EL (cell line): Measurements from ENCODE around the gene TOE1.
"Not testable (repeated sequence)": the region's sequence is repeated elsewhere in the genome, so short reads cannot be mapped to it uniquely, and the experiment has no call there.

Experiments
- DNase-seq: peaks from one replicate; pipeline ENCODE4 v3.0.0-alpha.2; 2016

Gene TOE1

DNA sequence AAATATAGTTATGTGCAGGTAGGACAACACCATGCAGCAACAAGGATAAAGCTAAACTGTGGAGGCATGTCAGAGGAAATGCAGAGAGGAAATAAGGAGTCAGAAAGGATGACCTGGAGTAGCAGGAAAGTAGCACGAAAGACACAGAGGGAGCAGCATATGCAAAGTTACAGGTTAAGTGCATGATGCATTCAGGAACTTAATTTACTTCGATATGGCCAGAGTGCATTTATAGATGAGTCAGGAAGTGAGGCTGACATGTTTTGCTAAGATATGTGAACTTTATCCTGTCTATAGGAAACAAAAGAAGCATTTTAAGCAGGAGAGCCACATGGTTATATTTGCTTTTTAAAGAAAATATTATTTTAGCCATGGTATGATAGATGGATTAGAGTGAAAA, 15.7 kb downstream of the TOE1 start:
- DNase-seq, result no peak

- DNase-seq, result no peak
Measured at GRCh38 chr1:45356186-45356585, 16.2 kb downstream of the TOE1 start.

DNA sequence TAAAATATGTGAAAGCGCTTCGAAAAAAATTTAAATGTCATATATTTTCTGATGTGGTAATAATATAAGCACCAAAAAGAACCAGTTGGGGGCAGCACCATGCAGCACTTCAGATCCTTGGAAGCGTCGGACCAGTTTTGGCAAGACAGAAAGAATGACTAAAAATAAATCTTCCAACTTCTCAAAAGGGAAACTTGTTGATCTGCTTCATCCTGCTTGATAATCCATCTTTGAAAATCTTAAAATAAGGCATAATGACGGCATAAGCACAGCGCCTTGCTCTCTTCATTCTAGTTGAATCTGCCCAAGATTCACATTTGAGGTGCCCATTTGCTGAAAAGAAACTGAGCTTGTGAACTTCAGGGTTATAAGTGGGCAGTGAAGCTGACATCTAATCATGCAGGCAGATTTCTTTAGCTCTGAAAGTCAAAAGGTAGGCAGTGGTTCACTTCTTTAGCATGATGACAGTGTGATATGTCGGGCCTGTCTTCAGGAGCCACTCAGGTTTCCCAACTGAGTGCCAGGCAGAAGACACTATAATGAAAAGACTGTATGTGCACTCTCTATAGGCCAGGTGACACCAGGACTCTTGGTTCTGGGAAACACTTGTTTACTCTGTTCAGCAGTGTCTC, 20.0 kb downstream of the TOE1 start:
- peak; percentile 62 for DNase-seq

DNA sequence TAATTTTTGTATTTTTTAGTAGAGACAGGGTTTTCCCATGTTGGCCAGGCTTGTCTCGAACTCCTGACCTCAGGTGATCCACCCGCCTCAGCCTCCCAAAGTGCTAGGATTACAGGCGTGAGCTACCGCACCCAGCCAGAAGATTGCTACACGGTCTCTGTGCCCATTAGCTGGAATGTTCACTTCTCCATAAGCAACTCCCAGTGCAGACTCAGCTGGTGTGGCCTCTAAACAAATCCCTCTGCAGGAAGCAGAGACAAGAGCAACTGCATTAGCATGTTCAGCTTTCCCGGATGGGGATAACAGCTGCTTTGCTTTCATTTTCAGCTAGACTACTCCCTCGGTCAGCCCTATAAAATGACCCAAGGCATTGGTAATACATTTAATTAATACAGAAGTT, 21.0 kb downstream of the TOE1 start:
- DNase-seq, result peak; percentile 60

DNA sequence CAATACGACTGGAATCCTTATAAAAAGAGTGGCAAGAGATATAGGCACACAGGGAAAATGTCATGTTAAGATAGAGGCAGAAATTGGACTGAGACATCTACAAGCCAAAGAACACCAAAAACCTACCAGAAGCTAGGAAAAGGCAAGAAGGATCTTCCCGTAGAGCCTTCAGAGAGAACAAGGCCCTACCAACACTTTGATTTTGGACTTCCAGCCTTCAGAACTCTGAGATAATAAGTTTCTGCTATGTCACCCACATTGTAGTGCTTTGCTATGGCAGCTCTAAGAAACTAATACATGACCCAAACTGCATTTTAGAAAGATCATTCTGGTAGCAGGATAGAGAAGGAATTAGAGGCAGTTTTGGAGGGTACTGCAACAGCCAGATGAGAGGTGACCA, 24.3 kb downstream of the TOE1 start:
- no peak for DNase-seq

GRCh38 chr1:45365051-45365450, 25.1 kb downstream of the TOE1 start:
- no peak for DNase-seq

DNA sequence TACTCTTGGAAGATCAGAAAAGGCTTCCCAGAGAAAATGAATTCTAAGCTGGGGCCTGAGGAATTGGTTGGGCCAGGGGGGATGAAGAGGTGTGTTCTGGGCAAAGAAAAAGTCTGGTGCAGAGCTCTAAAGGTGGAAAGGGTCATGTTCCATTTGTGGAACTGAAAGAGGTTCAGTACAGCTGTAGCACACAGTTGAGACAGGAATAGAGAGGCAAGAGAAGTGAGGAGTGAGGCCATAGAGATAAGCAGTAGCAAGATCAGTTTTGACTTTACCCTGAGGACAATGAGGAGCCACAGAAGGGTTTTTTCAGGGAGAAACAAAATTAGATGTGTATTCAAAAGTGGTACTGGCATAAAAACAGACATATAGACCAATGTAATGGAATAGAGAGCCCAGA, 30.6 kb downstream of the TOE1 start:
- DNase-seq, result no peak

GRCh38 chr1:45373573-45373972, 33.6 kb downstream of the TOE1 start:
- no peak for DNase-seq

- peak; percentile 11 for DNase-seq
Measured at GRCh38 chr1:45375104-45376090, 35.4 kb downstream of the TOE1 start.

GRCh38 chr1:45378184-45378583, 38.2 kb downstream of the TOE1 start:
- no peak for DNase-seq

DNA sequence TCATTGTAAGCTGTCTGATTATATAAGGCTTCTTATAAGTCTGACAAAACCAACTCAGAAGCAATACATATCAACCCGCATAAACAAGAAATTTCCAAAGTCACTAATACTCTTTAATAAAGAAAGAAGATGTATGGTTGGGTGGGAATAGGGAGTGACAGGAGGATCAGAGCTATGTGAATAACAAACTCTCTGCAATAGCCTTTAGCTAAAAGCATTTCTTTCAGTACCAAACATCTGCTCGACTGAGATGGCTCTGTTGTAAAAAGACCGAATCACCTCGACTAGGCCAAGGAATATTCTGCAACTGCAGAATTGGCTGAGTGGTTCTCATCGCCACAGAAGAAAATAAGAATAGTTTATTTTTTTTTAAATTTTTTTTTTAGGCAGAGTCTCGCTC, 39.6 kb downstream of the TOE1 start:
- no peak for DNase-seq

GRCh38 chr1:45380125-45380524, 40.2 kb downstream of the TOE1 start:
- DNase-seq, result no peak

- DNase-seq, result no peak
Measured at GRCh38 chr1:45380730-45381129, 40.8 kb downstream of the TOE1 start.

- DNase-seq, result no peak
Measured at GRCh38 chr1:45381243-45381642, 41.3 kb downstream of the TOE1 start.

DNA sequence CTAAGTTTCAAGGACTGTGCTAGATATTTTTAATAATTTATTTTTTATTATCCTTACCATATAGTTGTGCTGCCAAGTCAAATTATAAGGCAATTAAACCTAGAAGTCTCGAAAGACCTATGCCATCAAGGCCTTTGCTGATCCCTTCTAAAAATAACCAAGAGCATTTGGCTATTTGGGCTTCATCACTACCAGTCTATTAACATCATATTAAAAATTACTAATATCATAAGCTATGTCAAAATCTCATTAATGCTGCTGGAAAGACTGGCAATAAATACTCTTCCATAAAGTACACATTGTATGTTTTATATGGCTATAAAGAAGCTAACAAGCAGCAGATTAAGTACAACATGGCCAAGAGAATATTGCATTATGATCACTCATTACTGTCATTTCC, 43.2 kb downstream of the TOE1 start:
- DNase-seq, result no peak

- DNase-seq, result not testable (repeated sequence)
Measured at GRCh38 chr1:45384213-45384612, 44.2 kb downstream of the TOE1 start.

DNA sequence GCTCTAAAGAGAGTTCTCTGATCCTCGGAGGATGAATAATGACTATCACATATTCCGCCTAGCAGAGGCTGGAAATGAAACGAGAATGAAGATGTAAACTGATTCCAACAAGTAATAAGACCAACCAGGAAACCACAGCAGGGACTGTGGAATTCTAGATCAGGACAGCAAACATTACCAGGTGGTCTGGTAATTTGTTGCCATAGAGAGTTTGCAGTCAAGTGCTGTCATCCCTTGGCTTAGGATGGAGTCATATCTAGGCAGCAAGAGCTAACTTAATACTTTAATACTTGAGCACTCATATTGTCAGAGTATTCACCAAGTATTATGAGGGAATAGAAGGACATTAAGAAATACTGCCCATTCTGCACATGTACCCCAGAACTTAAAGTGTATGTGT, 45.3 kb downstream of the TOE1 start:
- no peak for DNase-seq

GRCh38 chr1:45386219-45386618, 46.2 kb downstream of the TOE1 start:
- DNase-seq, result no peak
